K562 (cell line): ENCODE data around the gene RPLP2. TPM values are rescaled to one million over a fixed set of nuclear protein-coding genes. Genes with fewer than 3 reads are reported as not detected.

Experiments
- COPS2 ChIP-seq: fragments of 450-650 bp; conservative IDR thresholded peaks from 2 replicates; pipeline ENCODE4 v1.6.1; 2016; ENCODE audit warnings: mild to moderate bottlenecking, moderate library complexity
- DMBX1 ChIP-seq: fragments of 250-450 bp; sonication (Bioruptor Pico); IDR thresholded peaks from 2 replicates; pipeline ENCODE4 v1.8.0; 2022; ENCODE audit warnings: inconsistent platforms, mild to moderate bottlenecking, moderate library complexity, borderline replicate concordance
- EP400 ChIP-seq: fragments of 450-650 bp; IDR thresholded peaks from 2 replicates; pipeline ENCODE4 v1.6.1; 2017; ENCODE audit warnings: antibody characterized with exemption, mild to moderate bottlenecking, moderate library complexity
- HINFP ChIP-seq: fragments of 450-650 bp; conservative IDR thresholded peaks from 2 replicates; pipeline ENCODE4 v1.6.1; 2016; ENCODE audit warnings: missing genetic modification characterization, low read depth, mild to moderate bottlenecking, control low read depth, missing compliant biosample characterization
- HOMEZ ChIP-seq: fragments of 250-450 bp; sonication (Bioruptor Pico); IDR thresholded peaks from 2 replicates; pipeline ENCODE4 v1.4.0; 2020; ENCODE audit warnings: mild to moderate bottlenecking, moderate library complexity
- JUN ChIP-seq, 2 experiments: sonication (generic) in 1 of 2; formaldehyde crosslinking in 1 of 2; IDR thresholded peaks; 2 replicates each; pipeline versions ENCODE4 v1.6.1 to v1.8.0; 2012 to 2022; ENCODE audit warnings: borderline replicate concordance in 2 of 2, mild to moderate bottlenecking in 2 of 2, improper control_type of control experiment in 1 of 2, low read depth in 1 of 2, low read length in 1 of 2, missing genetic modification reagents in 1 of 2
- KAT2B ChIP-seq: IDR thresholded peaks from one replicate; pipeline ENCODE4 v1.6.1; 2012; ENCODE audit warnings: low read depth, mild to moderate bottlenecking, control low read depth, inconsistent platforms, low read length, moderate library complexity
- LEF1 ChIP-seq: fragments of 450-650 bp; IDR thresholded peaks from 2 replicates; pipeline ENCODE4 v1.6.1; 2016; ENCODE audit warnings: mild to moderate bottlenecking
- MTA3 ChIP-seq: fragments of 450-650 bp; formaldehyde crosslinking; IDR thresholded peaks from 2 replicates; pipeline ENCODE4 v1.6.1; 2017; ENCODE audit warnings: mild to moderate bottlenecking, borderline replicate concordance
- PCBP2 ChIP-seq: fragments of 200-400 bp; formaldehyde crosslinking; IDR thresholded peaks from 2 replicates; pipeline ENCODE4 v1.6.1; 2018; ENCODE audit warnings: low read length, low read depth, mild to moderate bottlenecking, moderate library complexity; ENCODE audit not compliant: poor library complexity, severe bottlenecking
- POLR2AphosphoS2 ChIP-seq: IDR thresholded peaks from 2 replicates; pipeline ENCODE4 v1.6.1; 2012; ENCODE audit warnings: low read length, improper control_type of control experiment
- SMARCC2 ChIP-seq: fragments of 450-650 bp; IDR thresholded peaks from 2 replicates; pipeline ENCODE4 v1.6.1; 2017; ENCODE audit warnings: antibody characterized with exemption, moderate library complexity, mild to moderate bottlenecking, low read depth
- SOX6 ChIP-seq: fragments of 450-650 bp; IDR thresholded peaks from 2 replicates; pipeline ENCODE4 v1.6.1; 2014; ENCODE audit warnings: mild to moderate bottlenecking
- SRSF7 ChIP-seq: fragments of 200-400 bp; formaldehyde crosslinking; optimal IDR thresholded peaks from 2 replicates; pipeline ENCODE3; 2017; ENCODE audit warnings: mild to moderate bottlenecking, low read depth, low read length
- XRCC3 ChIP-seq: fragments of 450-650 bp; IDR thresholded peaks from 2 replicates; pipeline ENCODE4 v1.6.1; 2017; ENCODE audit warnings: mild to moderate bottlenecking, moderate library complexity
- ZBTB40 ChIP-seq, 2 experiments: fragments of 450-650 bp in 1 of 2; sonication (generic) in 1 of 2; formaldehyde crosslinking in 1 of 2; IDR thresholded peaks; 2 replicates each; pipeline versions ENCODE4 v1.7.1 to v1.9.0; 2016 to 2022; ENCODE audit warnings: inconsistent platforms in 1 of 2, mild to moderate bottlenecking in 1 of 2, missing genetic modification reagents in 1 of 2
- polyA plus RNA-seq, 8 experiments: library from polyadenylated mRNA; depleted of rRNA in 4 of 8; stranded (reverse) in 5 of 8; unstranded in 3 of 8; fragments of >200 nt; fragmentation: Nextera tagmentation in 2 of 8; fragmentation: Illumina TruSeq in 1 of 8; extraction: Ambion mirVana in 2 of 8; extraction: Trizol in 1 of 8; gene quantifications; 2 replicates each; pipeline versions ENCODE4 v1.2.1 to v1.2.3, GENCODE V29; 2011 to 2014; ENCODE audit warnings: inconsistent platforms in 1 of 8, missing spikeins in 1 of 8
- total RNA-seq, 7 experiments: library from RNA; depleted of rRNA in 6 of 7; stranded (reverse); fragments of >200 nt in 6 of 7; fragmentation: Illumina TruSeq in 2 of 7; extraction: Trizol in 2 of 7; gene quantifications; 2 replicates each; pipeline versions ENCODE4 v1.2.1 to v1.2.3, GENCODE V29; 2011 to 2021; ENCODE audit warnings: low replicate concordance in 1 of 7

RPLP2 gene
- total and polyA plus RNA-seq, 9 of the 15 experiments (the other 6 are each of a cell fraction or from before 2014, with no cell fraction given), result 528 to 3,807 (median 1,633) TPM

- no peak for TF ChIP-seq ZBTB40 (IDR thresholded peaks at IDR 0.05)
- TF ChIP-seq ZBTB40 (CRISPR knock-in tag; IDR thresholded peaks at IDR 0.05), result no peak
- TF ChIP-seq DMBX1, result no peak
- TF ChIP-seq HINFP, result no peak
- no peak for TF ChIP-seq SOX6
- no peak for TF ChIP-seq PCBP2
- TF ChIP-seq KAT2B, result no peak
- TF ChIP-seq COPS2, result no peak
- TF ChIP-seq XRCC3, result no peak
- no peak for TF ChIP-seq EP400
- no peak for TF ChIP-seq LEF1
- TF ChIP-seq HOMEZ, result no peak
- TF ChIP-seq POLR2AphosphoS2, result no peak
- TF ChIP-seq SMARCC2, result no peak
- TF ChIP-seq JUN (IDR thresholded peaks at IDR 0.05; ENCODE audit: borderline replicate concordance, low read depth, low read length), result no peak
- TF ChIP-seq JUN (CRISPR knock-in tag; IDR thresholded peaks at IDR 0.05; ENCODE audit: borderline replicate concordance), result 0 out of 2 replicates have a peak, but pooled peaks have one; percentile 21
- no peak for TF ChIP-seq MTA3
- TF ChIP-seq SRSF7, result no peak
These were observed 337 bp downstream of the RPLP2 start (continued) for GRCh38 chr11:810040-810567.
